HCT116 (cell line): ENCODE data around the gene ING3. TPM values are rescaled to one million over a fixed set of nuclear protein-coding genes. Genes with fewer than 3 reads are reported as not detected.

Source experiments
- ATAC-seq: fragments of 200-7000 bp; cut with Tn5 transposase; 2 replicates; pipeline ENCODE4 v1.9.1; 2020; ENCODE audit warnings: mild to moderate bottlenecking, moderate library complexity
- BruUV-seq: library from RNA; stranded (reverse); fragments of 400-500 nt; replicated peaks from 2 replicates; lab custom pipeline; 2021; lab: Mats Ljungman, UMichigan
- CTCF ChIA-PET: fragments of 300-600 bp; sonication (Branson Sonifier 250); formaldehyde crosslinking; loops from one replicate; lab custom pipeline; 2021; ENCODE audit warnings: antibody characterized with exemption; lab: Charles Lee
- POLR2A ChIA-PET: fragments of 300-600, 350-600 bp; sonication (Branson Sonifier 250); formaldehyde crosslinking; loops from one replicate; lab custom pipeline; 2021; ENCODE audit warnings: antibody characterized with exemption; lab: Charles Lee
- RAD21 ChIA-PET, 2 experiments: fragments of 300-600 bp; sonication (Branson Sonifier 250); formaldehyde crosslinking; loops; one replicate each; lab custom pipeline; 2023; ENCODE audit warnings: low total read pairs in 2 of 2; ENCODE audit not compliant: uncharacterized antibody in 2 of 2, unreplicated experiment in 2 of 2, low non-redundant PET in 1 of 2; lab: Charles Lee
- DNase-seq: peaks from one replicate; pipeline ENCODE4 v3.0.0-alpha.2; 2010; ENCODE audit warnings: low read depth, low spot score
- H2AFZ ChIP-seq: fragments of 200-600 bp; shearing (Covaris generic), sonication (generic); 2 replicates; pipeline ENCODE4 v1.6.1; 2017; ENCODE audit warnings: low read depth, mixed run types, mixed read lengths, antibody characterized with exemption, low read length; ENCODE audit not compliant: poor library complexity, severe bottlenecking
- H3K27ac ChIP-seq: 2 replicates; pipeline ENCODE4 v1.5.1; 2012; ENCODE audit warnings: low read depth, low read length
- H3K27me3 ChIP-seq: fragments of 200-600 bp; sonication (generic); 2 replicates; pipeline ENCODE4 v1.6.1; 2016; ENCODE audit warnings: mixed run types, low read length, mixed read lengths; ENCODE audit not compliant: insufficient read depth
- H3K36me3 ChIP-seq, 2 experiments: fragments of 200-500 bp in 1 of 2; fragments of 200-600 bp in 1 of 2; sonication (Bioruptor generic) in 1 of 2; sonication (generic) in 1 of 2; 2 replicates each; pipeline versions ENCODE4 v1.5.1 to v1.6.1; 2014 to 2016; ENCODE audit warnings: low read length in 2 of 2, inconsistent platforms in 1 of 2, mixed read lengths in 1 of 2, mixed run types in 1 of 2; ENCODE audit not compliant: insufficient read depth in 2 of 2, control insufficient read depth in 1 of 2
- H3K4me1 ChIP-seq, 2 experiments: fragments of 200-600 bp in 1 of 2; sonication (generic) in 1 of 2; 2 replicates each; pipeline versions ENCODE4 v1.5.1 to v1.6.1; 2012 to 2017; ENCODE audit warnings: low read length in 2 of 2, inconsistent platforms in 1 of 2, mild to moderate bottlenecking in 1 of 2, mixed read lengths in 1 of 2, mixed run types in 1 of 2, moderate library complexity in 1 of 2; ENCODE audit not compliant: insufficient read depth in 2 of 2, control insufficient read depth in 1 of 2
- H3K4me2 ChIP-seq: fragments of 200-600 bp; sonication (generic); 2 replicates; pipeline ENCODE4 v1.6.1; 2017; ENCODE audit warnings: mixed run types, low read length, mixed read lengths
- H3K4me3 ChIP-seq, 2 experiments: fragments of 200-600 bp in 1 of 2; sonication (generic) in 1 of 2; replicated peaks in 1 of 2; 2 replicates each; pipeline ENCODE4 v1.5.1; 2011 to 2016; ENCODE audit warnings: low read length in 2 of 2, control low read depth in 1 of 2, low read depth in 1 of 2, mild to moderate bottlenecking in 1 of 2, mixed read lengths in 1 of 2, mixed run types in 1 of 2
- H3K79me2 ChIP-seq: fragments of 200-600 bp; sonication (generic); 2 replicates; pipeline ENCODE4 v1.6.1; 2017; ENCODE audit warnings: mild to moderate bottlenecking, mixed run types, low read length, moderate library complexity, mixed read lengths; ENCODE audit not compliant: insufficient read depth
- H3K9ac ChIP-seq: fragments of 200-600 bp; sonication (generic); 2 replicates; pipeline ENCODE4 v1.6.1; 2016; ENCODE audit warnings: low read length, mixed read lengths
- H3K9me2 ChIP-seq: fragments of 200-600 bp; sonication (generic), shearing (Covaris generic); 2 replicates; pipeline ENCODE4 v1.6.1; 2017; ENCODE audit warnings: mixed run types, mild to moderate bottlenecking, moderate library complexity; ENCODE audit not compliant: insufficient read depth
- H3K9me3 ChIP-seq, 2 experiments: fragments of 200-500 bp in 1 of 2; fragments of 200-600 bp in 1 of 2; sonication (Bioruptor generic) in 1 of 2; sonication (generic) in 1 of 2; 2 replicates each; pipeline ENCODE4 v1.6.1; 2014 to 2017; ENCODE audit warnings: low read length in 2 of 2, mixed read lengths in 2 of 2, inconsistent platforms in 1 of 2, low read depth in 1 of 2, mild to moderate bottlenecking in 1 of 2, mixed run types in 1 of 2, moderate library complexity in 1 of 2; ENCODE audit not compliant: control insufficient read depth in 1 of 2, insufficient read depth in 1 of 2
- H4K20me1 ChIP-seq: fragments of 200-600 bp; sonication (generic), shearing (Covaris generic); 2 replicates; pipeline ENCODE4 v1.6.1; 2017; ENCODE audit warnings: mixed run types, mild to moderate bottlenecking, moderate library complexity; ENCODE audit not compliant: insufficient read depth
- ATF3 ChIP-seq: IDR thresholded peaks from 2 replicates; pipeline ENCODE4 v1.6.1; 2012
- CBX3 ChIP-seq: IDR thresholded peaks from 2 replicates; pipeline ENCODE4 v1.6.1; 2012; ENCODE audit warnings: low read depth
- EGR1 ChIP-seq: IDR thresholded peaks from 2 replicates; pipeline ENCODE4 v1.6.1; 2012; ENCODE audit warnings: low read depth
- ELF1 ChIP-seq: IDR thresholded peaks from 2 replicates; pipeline ENCODE4 v1.6.1; 2012; ENCODE audit warnings: low read depth, borderline replicate concordance
- EZH2 ChIP-seq: fragments of 200-600 bp; sonication (generic); IDR thresholded peaks from 2 replicates; pipeline ENCODE4 v1.6.1; 2017; ENCODE audit warnings: antibody characterized with exemption, mixed run types
- MAX ChIP-seq: IDR thresholded peaks from 2 replicates; pipeline ENCODE4 v1.6.1; 2012
- SP1 ChIP-seq: IDR thresholded peaks from 2 replicates; pipeline ENCODE4 v1.6.1; 2012; ENCODE audit warnings: low read depth
- SRF ChIP-seq: IDR thresholded peaks from 2 replicates; pipeline ENCODE4 v1.6.1; 2012; ENCODE audit warnings: low read depth
- TCF7L2 ChIP-seq: IDR thresholded peaks from 2 replicates; pipeline ENCODE4 v1.7.0; 2011; ENCODE audit warnings: borderline replicate concordance, inconsistent platforms; ENCODE audit not compliant: insufficient read depth, insufficient read length; ENCODE audit errors: extremely low read depth
- ZFX ChIP-seq: fragments of 450-650 bp; IDR thresholded peaks from 2 replicates; pipeline ENCODE4 v1.6.1; 2017
- intact Hi-C: fragments of 100-400 bp; cut with micrococcal nuclease; formaldehyde crosslinking; loops from 2 replicates; pipeline ENCODE4 v1.10.0; 2022
- total RNA-seq: library from RNA; stranded (reverse); gene quantifications from one replicate; pipeline ENCODE4 v1.2.1, GENCODE V29; 2021; ENCODE audit not compliant: unreplicated experiment
- TF ChIP-seq, protein P1 (sequence below), 3 experiments: fragments of 200-600 bp in 1 of 3; sonication (generic) in 1 of 3; IDR thresholded peaks in 2 of 3; conservative IDR thresholded peaks in 1 of 3; 2 replicates each; pipeline ENCODE4 v1.5.1; 2012 to 2017; ENCODE audit warnings: low read depth in 2 of 3, low read length in 2 of 3, antibody characterized with exemption in 1 of 3, borderline replicate concordance in 1 of 3, control low read depth in 1 of 3, mild to moderate bottlenecking in 1 of 3, mixed read lengths in 1 of 3, mixed run types in 1 of 3, moderate library complexity in 1 of 3; ENCODE audit not compliant: insufficient read depth in 1 of 3
- TF ChIP-seq, protein P2 (sequence below): IDR thresholded peaks from 2 replicates; pipeline ENCODE4 v1.6.1; 2011; ENCODE audit warnings: mild to moderate bottlenecking, low read length, moderate library complexity; ENCODE audit not compliant: insufficient replicate concordance; ENCODE audit errors: extremely low read depth

The ING3 gene
- total RNA-seq, 1 experiment from 2014 or later, result 16.2 TPM

- Histone ChIP-seq H3K4me2 (peak within 1 kb of the TSS; percentile 87), H3K9me3 (no peaks in the 10 kb centered on the region), H3K4me1 (peaks cover 0 to 15% of the 10 kb centered on the region in 2 experiments; a peak in 1 of 4 replicates), H3K9ac (peak within 1 kb of the TSS; percentile 5; the same call in 1 of the 2 replicates), H3K9me2 (no peaks in the 10 kb centered on the region), H2AFZ (peak within 1 kb of the TSS; percentile 93), H3K4me3 (peak within 1 kb of the TSS; percentile 45 to 60), H3K36me3 (no peaks in the 10 kb centered on the region), H3K27ac (no peak within 1 kb of the TSS), H3K27me3 (no peaks in the 10 kb centered on the region), H3K79me2 (no peaks in the 10 kb centered on the region), H4K20me1 (no peaks in the 10 kb centered on the region)
- ChIA-PET RAD21 (interaction anchor here (0.7 to 1.7 kb wide), 4 partner anchors 9 to 119 kb away, joined by 3 to 6 read pairs (median 4); no protein-coding TSS in a partner anchor), POLR2A (no interaction called here), CTCF (interaction anchor here (0.6 to 2.9 kb wide), 7 partner anchors 7 to 1006 kb away, joined by 3 to 23 read pairs (median 4); no protein-coding TSS in a partner anchor)
- intact Hi-C loops, result loop anchor here (2.0 to 10.0 kb wide), 3 partner anchors 346 to 1006 kb away; no protein-coding TSS in a partner anchor
- peak; percentile 86 for ATAC-seq
- DNase-seq, result no peak
- no TSS peak for BruUV-seq
- TF ChIP-seq TCF7L2 (no peak), ELF1 (no peak), ATF3 (no peak), CBX3 (peak; percentile 51; the same call in 1 of the 2 replicates), EZH2 (no peak), SP1 (no peak), SRF (no peak), MAX (peak; percentile 52; the same call in 1 of the 2 replicates), EGR1 (no peak), ZFX (no peak)
- TF ChIP-seq, protein P1, sequence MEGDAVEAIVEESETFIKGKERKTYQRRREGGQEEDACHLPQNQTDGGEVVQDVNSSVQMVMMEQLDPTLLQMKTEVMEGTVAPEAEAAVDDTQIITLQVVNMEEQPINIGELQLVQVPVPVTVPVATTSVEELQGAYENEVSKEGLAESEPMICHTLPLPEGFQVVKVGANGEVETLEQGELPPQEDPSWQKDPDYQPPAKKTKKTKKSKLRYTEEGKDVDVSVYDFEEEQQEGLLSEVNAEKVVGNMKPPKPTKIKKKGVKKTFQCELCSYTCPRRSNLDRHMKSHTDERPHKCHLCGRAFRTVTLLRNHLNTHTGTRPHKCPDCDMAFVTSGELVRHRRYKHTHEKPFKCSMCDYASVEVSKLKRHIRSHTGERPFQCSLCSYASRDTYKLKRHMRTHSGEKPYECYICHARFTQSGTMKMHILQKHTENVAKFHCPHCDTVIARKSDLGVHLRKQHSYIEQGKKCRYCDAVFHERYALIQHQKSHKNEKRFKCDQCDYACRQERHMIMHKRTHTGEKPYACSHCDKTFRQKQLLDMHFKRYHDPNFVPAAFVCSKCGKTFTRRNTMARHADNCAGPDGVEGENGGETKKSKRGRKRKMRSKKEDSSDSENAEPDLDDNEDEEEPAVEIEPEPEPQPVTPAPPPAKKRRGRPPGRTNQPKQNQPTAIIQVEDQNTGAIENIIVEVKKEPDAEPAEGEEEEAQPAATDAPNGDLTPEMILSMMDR (IDR thresholded peaks at IDR 0.05 in 2 of 3, conservative IDR thresholded peaks at IDR 0.05 in 1 of 3; ENCODE audit: borderline replicate concordance in 1 of 3, insufficient read depth in 1 of 3, low read depth in 2 of 3, low read length in 2 of 3), result no peak
- TF ChIP-seq, protein P2, sequence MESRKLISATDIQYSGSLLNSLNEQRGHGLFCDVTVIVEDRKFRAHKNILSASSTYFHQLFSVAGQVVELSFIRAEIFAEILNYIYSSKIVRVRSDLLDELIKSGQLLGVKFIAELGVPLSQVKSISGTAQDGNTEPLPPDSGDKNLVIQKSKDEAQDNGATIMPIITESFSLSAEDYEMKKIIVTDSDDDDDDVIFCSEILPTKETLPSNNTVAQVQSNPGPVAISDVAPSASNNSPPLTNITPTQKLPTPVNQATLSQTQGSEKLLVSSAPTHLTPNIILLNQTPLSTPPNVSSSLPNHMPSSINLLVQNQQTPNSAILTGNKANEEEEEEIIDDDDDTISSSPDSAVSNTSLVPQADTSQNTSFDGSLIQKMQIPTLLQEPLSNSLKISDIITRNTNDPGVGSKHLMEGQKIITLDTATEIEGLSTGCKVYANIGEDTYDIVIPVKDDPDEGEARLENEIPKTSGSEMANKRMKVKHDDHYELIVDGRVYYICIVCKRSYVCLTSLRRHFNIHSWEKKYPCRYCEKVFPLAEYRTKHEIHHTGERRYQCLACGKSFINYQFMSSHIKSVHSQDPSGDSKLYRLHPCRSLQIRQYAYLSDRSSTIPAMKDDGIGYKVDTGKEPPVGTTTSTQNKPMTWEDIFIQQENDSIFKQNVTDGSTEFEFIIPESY, result no peak
These were observed 38.1 kb downstream of the ING3 start, which contains the start of gene CPED1 for GRCh38 chr7:120988591-120989256. Gene CPED1 (plus strand): TSS chr7:120988711. CDS start chr7:120989622, 911 bp downstream.
